Measurements from ENCODE around the gene PQBP1.

PQBP1 gene

DNA sequence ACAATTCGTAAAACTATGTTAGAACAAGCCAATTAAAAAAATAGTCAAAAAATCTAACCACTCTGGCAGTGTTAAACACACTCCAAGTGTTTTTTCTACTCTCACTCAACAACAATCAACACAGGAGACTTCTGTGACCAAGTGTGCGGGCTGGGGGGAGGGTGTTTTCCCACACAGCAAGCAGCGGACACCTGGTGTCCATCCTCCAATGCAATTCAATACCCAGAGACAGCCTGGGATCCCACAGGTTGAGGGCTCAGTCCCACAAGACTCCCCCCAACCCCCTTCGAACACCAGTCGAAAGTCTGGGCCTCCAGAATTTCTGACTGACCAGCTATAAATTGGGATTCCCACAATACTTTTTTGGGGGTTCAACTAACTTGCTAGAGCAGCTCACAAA, 29.4 kb downstream of the PQBP1 start:
- no peak for DNase-seq

DNA sequence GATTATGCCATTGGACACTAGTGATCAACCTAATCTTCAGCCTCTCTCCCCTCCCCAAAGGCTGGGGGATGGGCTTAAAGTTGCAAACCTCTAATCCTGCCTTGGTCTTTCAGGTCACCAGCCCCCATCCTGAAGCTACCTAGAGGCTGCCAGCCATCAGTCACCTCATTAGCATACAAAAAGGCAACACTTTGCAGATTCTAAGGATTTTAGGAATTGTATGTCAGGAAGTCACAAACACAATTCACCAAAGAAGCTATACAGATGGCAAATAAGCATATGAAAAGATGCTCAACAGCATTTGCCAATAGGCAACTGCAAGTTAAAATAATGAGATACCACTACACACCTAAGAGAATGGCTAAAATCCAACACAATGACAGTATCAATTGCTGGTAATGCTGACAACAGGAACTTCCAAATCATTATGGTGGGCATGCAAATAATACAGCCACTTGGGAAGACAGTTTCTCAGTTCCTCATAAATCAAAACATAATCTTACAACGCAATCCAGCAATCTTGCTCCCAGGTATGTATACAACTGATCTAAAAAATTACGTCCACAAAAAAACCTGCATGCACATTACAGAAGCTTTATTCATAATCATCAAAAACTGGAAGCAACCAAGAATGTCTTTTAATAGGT, 30.1 kb downstream of the PQBP1 start:
- DNase-seq, result no peak

DNA sequence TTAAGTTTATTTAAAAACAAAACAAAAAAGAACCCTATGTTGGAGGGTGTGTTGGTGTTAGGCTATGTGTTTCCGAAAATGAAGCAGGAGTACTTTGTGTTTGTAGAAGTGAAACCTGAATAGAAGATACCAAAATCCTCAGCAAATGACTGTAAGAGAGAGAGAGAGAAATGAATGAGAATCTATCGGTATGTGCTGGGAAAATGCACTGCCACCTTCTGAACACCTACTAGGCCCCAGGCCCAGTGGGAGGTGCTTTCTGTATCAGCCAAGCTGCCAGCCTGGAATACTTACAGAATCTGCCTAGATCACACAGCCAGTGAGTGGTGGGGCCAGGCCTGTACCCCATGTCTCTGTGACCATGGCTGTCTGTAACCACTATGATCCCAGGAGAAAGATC, 36.0 kb downstream of the PQBP1 start:
- DNase-seq, result no peak

DNA sequence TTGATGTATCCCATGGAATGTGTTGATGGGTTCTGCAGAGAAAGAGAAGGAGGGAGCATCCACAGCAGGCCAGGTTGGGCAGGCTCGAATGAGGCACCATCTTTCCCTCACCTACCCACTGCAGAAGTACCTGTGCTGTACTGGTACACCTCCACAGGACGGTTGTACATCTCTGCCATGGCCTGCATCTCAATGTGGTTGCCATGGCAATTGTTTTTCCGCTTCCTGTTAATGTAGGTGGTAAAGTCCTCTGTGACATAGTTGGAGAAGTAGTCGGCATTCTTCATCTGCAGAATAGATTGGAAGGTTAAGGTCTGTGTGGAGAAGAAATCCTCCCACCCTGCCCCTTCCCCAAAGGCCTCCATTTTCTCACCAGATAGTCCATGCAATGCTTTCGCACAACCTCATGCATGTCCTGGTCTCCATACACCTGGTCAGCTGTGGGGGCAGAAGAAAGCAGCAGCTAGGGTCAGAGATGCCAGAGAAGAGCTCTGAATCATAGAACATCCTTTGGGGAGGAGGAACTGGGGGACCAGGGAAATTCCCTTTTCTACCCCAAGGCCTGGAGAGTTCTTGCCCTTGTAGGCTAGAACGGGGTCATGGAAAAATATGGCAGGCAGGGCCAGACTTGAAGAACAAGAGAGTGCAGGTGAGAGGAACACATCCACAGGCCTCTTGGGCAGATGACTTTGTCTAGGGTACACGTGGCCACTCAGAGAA, 37.0 kb downstream of the PQBP1 start:
- peak; percentile 77 for DNase-seq

DNA sequence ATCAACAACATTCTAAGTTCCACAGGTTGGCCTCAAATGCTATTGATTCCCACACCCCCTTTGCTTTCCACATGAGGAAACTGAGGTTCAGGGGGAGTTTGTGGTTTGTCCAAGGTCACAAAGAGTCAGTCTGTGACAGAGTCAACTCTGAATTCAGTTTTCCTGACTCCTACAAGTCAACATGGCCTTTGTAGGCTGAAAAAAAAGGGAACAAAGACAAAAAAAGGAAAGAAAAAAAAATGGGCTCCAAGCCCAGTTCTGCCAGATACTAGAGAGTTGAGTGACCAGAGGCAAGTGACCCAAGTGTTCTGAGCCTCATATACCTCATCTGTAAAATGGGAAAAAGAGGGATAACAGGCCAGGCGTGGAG, 37.6 kb downstream of the PQBP1 start:
- no peak for DNase-seq

DNA sequence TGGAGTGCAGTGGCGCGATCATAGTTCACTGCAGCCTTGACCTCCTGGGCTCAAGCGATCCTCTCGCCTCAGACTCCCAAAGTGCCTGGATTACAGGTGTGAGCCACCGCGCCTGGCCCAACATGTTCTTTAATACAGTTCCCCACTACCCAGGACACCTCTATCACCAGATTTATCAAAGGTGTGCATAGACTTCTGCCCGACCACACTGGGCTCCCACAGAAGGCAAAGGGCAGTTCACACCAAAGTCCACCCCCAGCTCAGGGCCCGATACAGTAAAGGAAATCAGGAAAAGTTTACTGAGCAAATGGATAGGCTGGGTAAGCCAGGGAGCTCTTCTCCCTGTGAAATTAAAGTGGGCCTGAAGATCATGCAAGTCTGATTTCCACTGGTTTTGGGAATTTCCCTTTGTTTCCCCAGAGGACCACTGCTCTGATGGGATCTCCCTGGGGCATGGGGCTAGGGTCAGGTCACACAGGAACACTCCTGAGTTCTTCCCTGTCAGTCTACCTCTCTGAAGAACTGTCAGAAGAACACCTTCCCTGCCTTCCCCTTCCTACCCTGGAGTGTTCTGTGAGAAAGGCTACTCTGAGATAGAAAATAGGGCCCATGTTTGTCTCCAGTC, 38.8 kb downstream of the PQBP1 start:
- no peak for DNase-seq

DNA sequence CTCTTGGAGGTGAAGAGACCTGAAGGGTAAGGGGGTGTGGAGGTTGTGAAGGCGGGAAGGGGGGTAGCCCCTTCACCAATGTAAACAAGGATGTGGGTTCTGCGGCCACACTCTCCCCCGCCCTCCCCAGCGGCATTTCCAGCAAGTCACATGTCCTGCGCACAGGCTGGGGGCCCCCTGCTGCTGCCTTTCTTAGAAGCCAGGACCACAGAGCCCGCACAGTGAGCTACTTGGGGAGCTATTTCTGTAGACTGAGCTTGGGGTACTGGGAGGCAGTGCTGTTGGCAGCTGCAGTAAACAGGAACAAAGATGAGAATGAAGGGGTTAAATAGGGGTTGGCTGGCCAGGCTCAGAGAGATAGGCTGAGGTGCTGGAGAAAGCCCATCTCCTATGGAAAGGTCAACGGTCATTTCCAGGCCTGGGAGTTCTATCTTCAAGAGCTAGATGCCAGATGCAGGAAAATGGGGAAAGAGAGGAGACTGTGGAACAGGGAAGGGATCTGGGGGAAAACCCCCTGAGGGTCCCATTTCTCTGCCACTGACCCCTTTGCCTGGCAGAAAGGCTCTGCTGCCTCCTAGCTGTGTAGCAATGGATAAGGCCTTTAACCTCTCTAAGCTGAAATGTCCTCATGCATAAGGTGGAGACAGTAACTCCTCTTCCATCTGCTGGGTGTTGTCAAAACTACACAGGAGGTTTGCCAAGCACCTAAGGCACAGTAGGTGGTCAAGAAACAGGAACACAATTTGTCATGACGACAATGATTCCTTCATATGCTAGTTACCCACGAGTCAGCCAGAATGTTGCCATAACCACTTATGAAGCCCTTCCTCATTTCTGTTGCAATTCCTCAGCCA, 39.6 kb downstream of the PQBP1 start:
- DNase-seq, result peak; percentile 91

DNA sequence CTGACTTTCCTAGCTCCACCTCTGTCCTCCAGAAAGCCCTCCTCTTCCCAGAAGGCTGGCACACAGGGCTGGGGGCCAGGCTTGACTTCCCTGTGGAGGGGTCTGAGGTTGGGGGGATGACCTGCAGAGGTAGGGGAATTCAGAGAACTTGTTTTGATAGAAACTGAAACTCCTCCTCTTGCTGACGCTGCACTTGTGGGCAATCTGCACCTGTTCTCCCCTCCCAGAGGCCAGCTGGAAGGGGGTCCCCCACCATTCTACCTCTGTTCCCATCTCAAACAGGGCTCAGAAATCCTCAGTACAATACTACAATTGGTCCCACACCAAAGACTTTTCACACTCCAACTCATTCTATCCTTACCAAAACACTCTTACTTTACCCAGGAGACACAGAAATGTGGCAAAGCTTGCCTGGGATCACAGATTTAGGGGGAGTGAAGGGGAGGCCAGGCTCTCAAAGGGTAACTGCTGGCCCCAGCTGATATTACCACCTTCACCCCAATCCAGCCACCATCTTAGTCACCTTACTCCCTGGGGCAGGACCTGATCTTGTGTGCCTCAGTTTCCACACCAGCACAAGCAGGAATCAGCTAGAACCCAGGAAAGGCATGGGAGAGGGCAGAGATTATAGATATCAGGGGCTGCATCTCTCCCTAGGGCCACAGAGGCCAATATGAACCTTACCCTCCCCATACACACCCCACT, 41.1 kb downstream of the PQBP1 start:
- peak; percentile 86 for DNase-seq

DNA sequence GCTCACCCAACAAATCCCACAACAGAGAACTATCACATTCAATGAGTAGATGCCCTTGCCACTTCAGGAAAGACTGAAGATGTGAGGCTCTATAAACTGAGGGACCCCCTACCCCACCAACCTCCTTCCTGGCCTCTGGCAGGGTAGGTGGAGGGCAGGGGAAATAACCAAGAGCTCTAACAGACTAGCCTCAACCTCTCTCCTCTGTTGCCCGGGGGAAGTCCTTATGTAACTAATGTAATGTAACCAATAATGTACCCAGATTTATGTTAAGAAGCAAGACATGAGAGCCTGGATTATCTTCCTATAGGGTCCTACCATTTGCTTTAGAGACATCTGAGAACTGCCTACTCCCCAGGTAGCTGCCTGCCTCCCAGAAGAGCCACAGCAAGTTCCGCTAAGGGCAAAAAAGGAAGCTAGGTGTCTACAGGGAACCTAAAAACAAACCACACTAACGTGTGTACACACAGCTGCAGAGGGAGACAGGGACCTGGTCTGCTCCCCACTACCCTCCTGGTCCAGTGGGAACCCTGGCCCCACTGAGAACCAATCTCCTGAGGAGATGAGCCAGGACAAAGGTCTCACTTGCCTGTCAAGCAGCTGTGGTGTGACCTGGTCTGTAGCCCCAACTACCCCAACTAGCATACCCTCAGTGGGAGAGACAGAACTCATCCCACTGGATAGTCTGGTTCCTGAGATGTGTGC, 41.9 kb downstream of the PQBP1 start:
- peak; percentile 54 for DNase-seq

DNA sequence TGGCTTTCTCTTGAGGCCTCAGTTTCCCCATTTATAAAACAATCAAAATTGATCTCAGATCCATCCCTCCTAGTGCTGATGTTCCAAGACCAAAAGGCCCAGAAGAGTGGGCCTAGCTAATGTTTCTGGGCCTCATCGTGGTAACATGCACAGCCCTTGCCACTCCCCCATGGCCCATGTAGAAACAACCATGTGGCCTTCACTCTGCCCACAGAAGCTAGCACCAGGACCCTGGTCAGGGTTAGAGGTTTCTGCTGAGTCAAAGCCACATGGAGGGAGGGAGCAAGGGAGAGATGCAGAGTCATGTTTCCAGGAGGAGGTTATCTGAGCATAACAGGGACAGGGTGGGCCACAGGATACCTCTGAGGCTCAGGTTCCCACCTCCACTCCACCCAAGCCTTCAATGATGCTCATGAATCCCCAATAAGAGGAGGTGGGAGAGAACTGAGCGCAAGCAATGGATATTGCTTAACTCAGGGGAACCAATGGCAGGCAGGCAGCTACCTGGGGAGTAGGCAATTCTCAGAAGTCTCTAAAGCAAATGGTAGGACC, 42.8 kb downstream of the PQBP1 start:
- no peak for DNase-seq

DNA sequence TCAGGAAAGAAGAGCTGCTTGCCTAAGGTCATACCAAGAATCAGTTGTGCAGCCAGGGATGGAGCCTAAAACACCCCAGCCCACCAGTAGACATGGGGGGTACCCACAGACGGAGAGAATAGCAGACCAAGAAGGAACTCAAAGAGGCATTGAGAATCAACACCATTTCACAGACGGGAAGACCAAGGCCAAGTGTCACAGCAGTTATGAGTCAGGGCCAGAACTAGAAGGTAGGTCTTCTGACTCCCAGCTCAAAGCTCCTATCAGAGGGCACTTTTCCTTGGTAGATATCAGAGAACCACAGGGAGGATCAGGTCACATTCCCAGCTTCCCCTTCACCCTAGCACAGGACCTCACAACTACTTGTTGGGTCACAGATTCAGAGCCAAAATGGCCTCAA, 45.2 kb downstream of the PQBP1 start:
- DNase-seq, result no peak

DNA sequence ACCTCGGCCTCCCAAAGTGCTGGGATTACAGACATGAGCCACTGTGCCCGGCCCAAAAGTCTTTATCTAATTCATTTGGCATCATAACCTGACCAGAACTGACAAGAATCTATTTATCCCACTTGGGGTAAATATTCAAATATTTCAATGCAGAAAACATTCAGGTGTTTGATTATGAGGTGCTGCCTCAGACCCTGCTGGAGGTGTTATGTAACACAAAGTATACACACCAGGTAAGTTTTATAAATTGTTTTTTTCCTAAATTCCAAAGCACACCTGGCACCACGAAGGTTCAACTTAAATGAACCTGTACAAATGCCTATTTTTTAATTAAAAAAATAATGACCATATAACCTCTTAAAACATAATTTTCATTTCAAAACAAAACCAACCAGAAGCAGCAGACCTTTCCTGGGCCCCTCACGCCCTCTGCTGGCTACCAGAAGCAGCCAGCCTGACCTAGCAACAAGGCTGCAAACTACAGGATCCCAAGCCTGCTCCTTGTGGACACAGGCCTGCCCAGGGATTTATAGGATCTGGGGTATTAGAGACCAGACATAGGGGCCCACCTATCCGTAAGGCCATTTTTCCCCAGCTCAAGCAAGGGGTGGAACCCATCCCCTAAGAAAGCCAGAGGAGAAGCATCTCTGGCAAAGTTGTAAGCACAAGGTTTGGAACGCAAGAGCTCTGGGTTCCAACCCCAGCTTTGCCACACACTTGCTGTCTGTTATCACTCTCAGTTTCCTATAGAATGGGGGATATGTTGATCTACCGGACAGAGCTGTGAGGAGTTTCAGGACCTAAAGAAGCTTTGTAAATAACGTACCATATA, 48.0 kb downstream of the PQBP1 start:
- DNase-seq, result peak; percentile 63

DNA sequence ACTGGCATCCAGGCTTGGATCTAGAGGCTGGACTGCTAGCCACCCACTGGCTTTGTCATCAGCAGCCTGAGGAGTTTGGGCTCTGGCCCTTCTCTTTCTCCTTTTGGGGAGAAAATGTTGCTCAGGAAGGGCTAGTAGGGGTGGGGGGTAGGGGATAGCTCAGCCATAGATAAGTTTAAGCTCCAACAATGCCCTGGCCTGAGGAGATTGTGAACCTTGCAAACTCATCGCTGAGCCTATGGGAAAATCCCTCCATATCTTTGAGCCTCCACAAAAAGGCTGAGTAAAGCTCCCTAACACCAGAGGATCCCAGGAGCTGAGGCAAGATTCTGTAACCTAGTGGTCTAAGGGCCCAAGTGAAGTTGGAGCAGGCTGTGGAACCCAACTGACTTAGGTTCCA, 50.9 kb downstream of the PQBP1 start:
- no peak for DNase-seq

Data from CD4-positive, alpha-beta T cell treated with Interleukin-12 subunit alpha and Interleukin-12 subunit beta, for 1 hour (primary cell).